22Rv1 (cell line): Measurements from ENCODE around the gene LOXL3.

Experiments used
- CTCF ChIP-seq: fragments of 450-650 bp; IDR thresholded peaks from 2 replicates; pipeline ENCODE4 v1.5.1; 2017; ENCODE audit warnings: mild to moderate bottlenecking
- ZFX ChIP-seq: fragments of 450-650 bp; IDR thresholded peaks from 2 replicates; pipeline ENCODE4 v1.6.1; 2017; ENCODE audit warnings: antibody characterized with exemption, borderline replicate concordance

- TF ChIP-seq CTCF (peak; percentile 75), ZFX (no peak)
These were observed 50.8 kb downstream of the LOXL3 start for GRCh38 chr2:74502720-74503505.
